Femur (tissue), 1 donor: ENCODE measurements around the gene HEPACAM.

Source experiments
- DNase-seq: peaks from one replicate; pipeline ENCODE4 v3.0.0-alpha.2; 2017

Gene HEPACAM

DNA sequence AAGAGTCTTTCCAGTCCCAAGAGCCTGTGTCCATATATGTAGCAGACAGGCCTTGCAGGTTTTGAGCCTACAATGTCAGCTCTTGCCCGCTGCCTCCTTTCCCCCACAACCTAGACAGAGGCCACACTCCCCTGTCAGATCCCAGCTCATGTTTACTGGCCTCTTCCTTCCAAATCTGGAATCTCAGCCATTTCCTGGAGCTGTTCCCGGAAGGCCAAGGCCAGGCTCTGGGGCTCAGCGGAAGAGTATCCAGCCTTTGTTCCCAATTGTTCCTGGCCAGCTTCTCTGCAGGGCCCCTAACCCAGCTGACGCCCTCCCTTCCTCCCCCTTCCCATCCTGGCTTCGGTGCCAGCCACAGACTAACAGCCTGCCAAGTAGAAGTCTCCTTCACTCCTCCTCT is 37.1 kb downstream of the HEPACAM start:
- peak; percentile 81 for DNase-seq

DNA sequence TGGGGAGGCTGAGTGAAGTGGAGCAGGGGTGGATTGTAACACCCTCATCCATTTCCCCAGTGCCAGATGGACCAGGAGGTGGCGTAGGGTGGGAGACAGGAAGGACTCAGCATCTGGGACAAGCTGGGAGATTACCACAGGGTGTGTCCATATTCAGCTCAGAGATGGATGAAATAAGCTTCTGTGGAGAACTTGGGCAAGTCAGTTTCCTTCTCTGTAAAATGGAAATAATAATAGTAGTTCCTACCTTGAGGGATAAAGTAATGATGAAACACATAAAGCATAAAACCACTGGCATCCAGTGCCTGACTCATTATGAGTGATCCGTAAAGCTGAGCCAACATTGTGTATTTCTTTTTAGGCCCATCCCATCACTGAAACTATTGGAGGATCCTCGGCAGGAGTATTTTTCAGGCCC is 37.6 kb downstream of the HEPACAM start:
- DNase-seq: no peak

GRCh38 chr11:124897674-124898262 is 38.1 kb downstream of the HEPACAM start, which contains the start of gene ROBO4:
TSS of gene ROBO4 (minus strand) at chr11:124897865. CDS start at chr11:124897795, 70 bp downstream.
- DNase-seq: peak; percentile 56

DNA sequence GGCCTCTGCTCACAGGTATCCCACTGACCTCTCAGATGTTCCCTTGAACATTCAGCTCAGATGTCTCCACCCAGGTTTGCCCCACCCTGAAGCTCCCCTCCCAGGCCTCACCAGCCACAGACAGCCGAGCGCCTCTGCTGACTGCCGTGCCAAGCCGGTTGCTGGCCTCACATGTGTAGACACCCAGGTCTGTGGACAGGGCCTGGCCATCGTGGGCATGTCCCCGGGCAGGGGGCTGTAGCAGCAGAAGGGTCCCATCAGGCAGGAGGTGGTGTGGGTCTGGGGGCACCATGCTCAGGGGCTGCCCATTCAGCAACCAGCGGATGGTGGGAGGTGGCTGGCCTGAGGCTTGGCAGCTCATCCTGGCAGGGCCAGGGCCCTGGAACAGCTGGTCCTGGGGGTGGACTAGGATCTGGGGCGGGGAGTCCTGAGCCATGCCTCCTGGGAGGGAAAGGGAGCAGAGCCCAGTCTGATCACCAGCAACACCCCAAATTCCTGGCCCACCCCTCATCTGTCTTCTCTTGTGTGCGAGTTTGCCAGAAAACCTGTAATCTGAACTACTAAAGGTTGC is 38.9 kb downstream of the HEPACAM start:
- peak; percentile 68 for DNase-seq

- no peak for DNase-seq
Measured at GRCh38 chr11:124896071-124896750, 39.6 kb downstream of the HEPACAM start.

GRCh38 chr11:124895471-124895971 is 40.3 kb downstream of the HEPACAM start:
- no peak for DNase-seq

DNA sequence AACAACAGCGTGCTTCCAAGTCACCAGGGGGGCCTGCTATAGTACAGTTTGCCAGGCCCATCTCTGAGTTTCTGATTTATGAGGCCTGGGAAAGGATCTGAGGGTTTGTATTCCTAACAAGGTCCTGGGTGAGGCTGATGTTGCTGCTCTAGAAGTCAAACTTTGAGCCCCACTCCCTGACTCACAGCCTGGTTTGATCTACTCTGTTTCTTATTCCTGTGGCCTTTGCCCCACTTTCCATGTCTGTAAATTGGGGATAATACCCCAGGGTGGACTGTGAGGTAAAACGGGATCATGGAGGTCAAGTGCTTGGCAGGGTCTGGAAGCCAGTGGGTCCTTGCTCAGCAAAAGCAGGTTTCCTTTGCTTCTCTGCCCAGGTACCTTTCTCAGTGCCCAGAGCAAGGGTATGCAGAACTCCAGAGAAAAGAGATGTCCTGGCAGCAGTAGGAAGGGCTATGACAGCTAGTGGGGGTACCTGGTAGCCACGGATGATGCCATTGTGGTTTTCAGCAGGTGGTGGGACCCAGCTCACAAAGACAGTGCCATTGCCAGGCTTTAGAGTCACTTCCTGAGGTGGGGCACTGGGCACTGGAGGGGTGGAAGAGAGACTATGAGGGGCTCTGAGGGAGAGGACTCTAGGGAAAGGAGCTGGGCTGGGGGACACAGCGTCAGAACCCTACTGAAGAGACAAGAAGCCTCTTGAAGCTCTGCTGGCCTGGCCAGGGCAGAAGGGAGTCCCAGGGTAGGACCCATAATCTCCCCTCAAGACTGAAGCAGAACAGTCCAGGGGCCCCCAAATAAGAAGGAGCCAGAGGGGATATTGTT is 41.0 kb downstream of the HEPACAM start:
- no peak for DNase-seq

DNA sequence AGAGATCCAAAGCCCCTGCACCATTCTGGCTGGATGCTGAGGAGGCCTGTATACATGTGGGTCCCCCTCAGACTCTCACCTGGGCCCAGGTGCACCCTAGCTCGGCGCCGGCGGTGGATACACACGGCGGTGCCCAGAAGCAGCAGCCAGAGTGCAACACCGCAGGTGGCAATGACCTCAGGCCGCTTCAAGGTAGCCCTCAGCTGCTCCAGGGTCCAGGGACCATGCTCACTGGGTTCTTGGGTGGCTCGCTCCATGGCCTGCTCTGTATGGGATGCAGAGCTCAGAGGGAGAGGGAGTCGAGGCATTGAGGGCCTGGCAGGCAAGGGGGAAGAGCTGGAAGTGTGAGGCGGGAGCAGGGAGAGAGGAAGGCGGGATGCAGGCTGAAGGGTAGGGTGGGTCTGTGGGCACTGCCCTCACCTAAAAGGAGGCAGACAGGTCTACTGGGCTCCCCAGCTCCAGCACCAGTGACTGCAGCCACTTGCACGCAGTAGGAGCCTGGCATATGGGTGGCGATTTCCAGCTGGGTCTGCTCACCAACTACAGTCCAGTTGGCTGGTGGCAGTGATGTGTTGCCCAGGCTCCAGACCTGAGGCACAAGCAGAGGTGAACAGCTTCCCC is 42.0 kb downstream of the HEPACAM start:
- no peak for DNase-seq

- no peak for DNase-seq
Measured at GRCh38 chr11:124892750-124893454, 42.9 kb downstream of the HEPACAM start.

GRCh38 chr11:124892146-124892545 is 43.7 kb downstream of the HEPACAM start:
- DNase-seq: no peak

GRCh38 chr11:124891373-124891861 is 44.4 kb downstream of the HEPACAM start:
- peak; percentile 49 for DNase-seq

DNA sequence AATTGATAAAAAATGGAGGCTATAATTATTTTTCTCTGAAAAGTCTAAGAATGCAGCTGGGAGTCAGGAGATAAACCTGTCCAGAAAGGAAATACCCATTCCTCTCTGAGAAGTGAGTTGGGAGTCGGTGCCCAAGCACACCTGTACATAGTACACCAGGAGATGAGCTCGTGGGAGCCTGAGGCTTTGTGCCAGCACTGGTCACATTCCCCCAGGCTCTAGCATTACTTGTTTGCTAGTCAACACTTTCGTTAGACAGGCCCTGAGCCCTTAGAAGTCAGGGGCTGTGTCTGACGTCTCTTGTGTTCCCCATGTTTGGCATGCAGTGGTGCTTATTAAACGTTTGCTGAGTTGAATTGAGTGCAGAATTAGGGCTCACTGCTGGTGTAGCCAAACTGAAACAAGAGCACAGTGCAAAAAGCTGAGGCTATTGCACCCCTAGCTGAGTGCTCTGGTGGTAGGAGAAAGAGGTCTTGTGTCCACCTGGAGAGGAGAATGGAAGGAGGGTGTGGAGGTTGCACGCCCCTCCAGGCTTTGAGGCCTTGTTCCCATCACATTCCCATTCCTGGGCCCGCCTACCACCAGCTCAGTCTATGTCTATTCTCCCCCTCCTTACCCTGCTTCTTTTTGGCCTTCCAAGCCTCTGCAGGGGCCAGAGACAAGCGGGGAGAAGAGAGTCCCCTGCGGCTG is 45.0 kb downstream of the HEPACAM start:
- no peak for DNase-seq

GRCh38 chr11:124890151-124890550 is 45.7 kb downstream of the HEPACAM start:
- no peak for DNase-seq

GRCh38 chr11:124889191-124890091 is 46.4 kb downstream of the HEPACAM start:
- no peak for DNase-seq

DNA sequence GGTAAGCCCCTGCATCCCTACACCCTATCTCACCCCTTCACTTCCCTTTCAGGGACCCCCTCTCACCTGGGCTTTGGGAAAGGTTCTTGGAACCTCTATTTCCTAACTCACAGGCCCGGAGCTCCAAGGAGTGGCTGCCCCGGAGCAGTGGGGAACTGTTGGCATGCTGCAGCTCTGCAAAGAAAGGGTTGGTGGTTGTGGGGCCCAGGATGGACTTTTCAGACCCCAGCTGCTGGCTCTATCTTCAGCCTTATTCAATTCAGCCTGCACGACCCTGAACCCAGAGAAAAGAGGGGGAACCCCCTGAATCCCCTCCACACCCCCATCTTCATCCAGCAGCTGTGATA is 48.2 kb downstream of the HEPACAM start:
- no peak for DNase-seq

DNA sequence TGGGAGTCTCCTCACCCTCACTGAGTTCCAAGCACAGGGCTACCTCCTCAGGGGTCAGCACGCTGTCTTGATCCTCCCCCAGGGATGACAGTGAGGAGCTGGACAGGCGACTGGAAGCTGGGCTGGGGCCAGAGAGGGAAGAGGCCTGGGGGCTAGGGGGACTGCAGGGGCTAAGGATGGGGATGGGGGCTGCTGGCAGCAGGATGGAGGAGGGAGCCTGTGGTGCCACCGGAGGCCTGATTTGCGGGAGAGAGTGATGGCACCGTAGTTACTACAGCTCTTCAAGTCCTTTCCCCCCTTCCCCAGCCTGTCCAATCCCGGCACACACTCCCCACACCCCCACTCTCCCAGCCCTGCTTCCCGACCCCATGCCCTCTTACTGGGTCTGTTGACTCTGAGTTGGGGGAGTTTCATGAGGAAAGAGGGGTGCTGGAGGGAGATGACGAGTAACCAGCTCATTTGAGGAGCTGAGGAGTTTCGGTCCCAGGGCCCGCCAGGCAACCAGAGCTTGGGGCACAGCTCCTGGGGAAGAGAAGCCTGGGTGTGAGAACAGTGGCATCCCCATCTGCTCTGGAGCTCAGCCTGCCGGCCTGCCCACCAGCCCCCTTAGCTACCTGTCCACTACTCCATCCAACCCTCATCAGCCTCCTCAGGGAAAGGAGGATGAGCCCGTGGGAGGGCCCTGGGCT is 48.7 kb downstream of the HEPACAM start:
- no peak for DNase-seq

DNA sequence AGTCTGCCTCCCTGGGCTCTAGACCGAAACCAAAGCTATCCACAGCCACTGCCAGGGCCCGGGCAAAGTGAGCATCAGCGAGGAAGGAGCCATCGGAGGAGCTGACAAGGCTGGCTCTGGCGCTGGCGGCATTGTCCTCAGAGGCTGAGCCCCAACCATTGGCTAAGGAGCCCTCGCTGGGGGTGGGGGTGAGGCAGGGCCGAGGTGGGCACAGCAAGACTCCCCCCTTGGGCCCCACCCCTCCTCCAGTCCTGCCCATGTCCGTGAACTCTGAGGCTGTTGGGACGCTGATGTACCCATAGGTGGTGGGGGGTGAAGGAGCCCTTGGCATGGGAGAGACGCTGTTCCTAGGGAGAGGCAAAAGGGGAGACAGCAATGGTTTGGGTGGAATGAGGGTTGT is 49.4 kb downstream of the HEPACAM start:
- DNase-seq: no peak

- DNase-seq: no peak
Measured at GRCh38 chr11:124884869-124885479, 50.9 kb downstream of the HEPACAM start.

- no peak for DNase-seq
Measured at GRCh38 chr11:124884340-124884739, 51.5 kb downstream of the HEPACAM start.
